GM12891 (cell line): ENCODE measurements around the gene TTC32.

Experiments
- PAX5 ChIP-seq: IDR thresholded peaks from 2 replicates; pipeline ENCODE4 v1.6.1; 2011; ENCODE audit warnings: low read length, moderate library complexity, mild to moderate bottlenecking; ENCODE audit not compliant: insufficient read depth, severe bottlenecking
- POLR2A ChIP-seq: IDR thresholded peaks from 2 replicates; pipeline ENCODE4 v1.6.1; 2011; ENCODE audit warnings: low read depth, low read length, control low read depth
- POLR2AphosphoS5 ChIP-seq: IDR thresholded peaks from 2 replicates; pipeline ENCODE4 v1.6.1; 2011; ENCODE audit warnings: low read depth, low read length, control low read depth
- POU2F2 ChIP-seq: IDR thresholded peaks from 2 replicates; pipeline ENCODE4 v1.6.1; 2011; ENCODE audit warnings: low read depth, mild to moderate bottlenecking, control low read depth, low read length, moderate library complexity
- SPI1 ChIP-seq: IDR thresholded peaks from 2 replicates; pipeline ENCODE4 v1.6.1; 2011; ENCODE audit warnings: low read depth, low read length, control low read depth
- TAF1 ChIP-seq: IDR thresholded peaks from 2 replicates; pipeline ENCODE4 v1.6.1; 2011; ENCODE audit warnings: low read depth, low read length, control low read depth

- TF ChIP-seq POLR2AphosphoS5 (no peak), POLR2A (no peak), TAF1 (no peak), SPI1 (no peak), POU2F2 (no peak), PAX5 (no peak)
These were observed 45.6 kb upstream of the TTC32 start for GRCh38 chr2:19947184-19947940.
